Hematopoietic multipotent progenitor cell treated with erythropoietin and hydrocortisone succinate and interleukin-3 and kit ligand, for 6 days (in vitro differentiated cells): ENCODE data around the gene JMJD8.

Experiments used
- DNase-seq: peaks from one replicate; pipeline ENCODE4 v3.0.0-alpha.2; 2015

Gene JMJD8

GRCh38 chr16:687499-687898, 3.4 kb upstream of the JMJD8 start:
- no peak for DNase-seq

- DNase-seq, result no peak
These were observed 2.5 kb upstream of the JMJD8 start for GRCh38 chr16:686459-687260.

GRCh38 chr16:685967-686366, 1.8 kb upstream of the JMJD8 start:
- DNase-seq, result peak; percentile 74

GRCh38 chr16:684961-685696, 995 bp upstream of the JMJD8 start:
- no peak for DNase-seq

GRCh38 chr16:683396-684070, 601 bp downstream of the JMJD8 start:
- peak; percentile 36 for DNase-seq

GRCh38 chr16:682493-683395, 1.4 kb downstream of the JMJD8 start:
- DNase-seq, result no peak

GRCh38 chr16:681746-682427, 2.2 kb downstream of the JMJD8 start:
- no peak for DNase-seq

GRCh38 chr16:680967-681745, 3.0 kb downstream of the JMJD8 start:
- peak; percentile 68 for DNase-seq

GRCh38 chr16:680625-680945, 3.5 kb downstream of the JMJD8 start:
- no peak for DNase-seq

GRCh38 chr16:679814-680624, 4.1 kb downstream of the JMJD8 start, which contains the start of gene STUB1:
Gene STUB1 (plus strand): TSS chr16:680410. CDS start chr16:680526, 116 bp downstream.
- DNase-seq, result peak; percentile 93

- DNase-seq, result peak; percentile 90
These were observed 5.0 kb downstream of the JMJD8 start for GRCh38 chr16:678858-679813.

- no peak for DNase-seq
These were observed 5.8 kb downstream of the JMJD8 start for GRCh38 chr16:678209-678857.

GRCh38 chr16:677316-678190, 6.6 kb downstream of the JMJD8 start:
- DNase-seq, result no peak

GRCh38 chr16:676913-677312, 7.2 kb downstream of the JMJD8 start:
- DNase-seq, result no peak

- no peak for DNase-seq
These were observed 7.6 kb downstream of the JMJD8 start for GRCh38 chr16:676565-676902.

GRCh38 chr16:675884-676564, 8.1 kb downstream of the JMJD8 start:
- no peak for DNase-seq
